Activated CD4-positive, CD25-positive, alpha-beta regulatory T cell treated with anti-CD3 and anti-CD28 coated beads, Interleukin-2, amount 50 U/mL, for 16 hours (primary cell): ENCODE data around the gene TNKS1BP1.
"Not testable (repeated sequence)": the region's sequence is repeated elsewhere in the genome, so short reads cannot be mapped to it uniquely, and the experiment has no call there.

Experiments
- DNase-seq: peaks from one replicate; pipeline ENCODE4 v3.0.0-alpha.2; 2020; ENCODE audit warnings: low read depth, low spot score

The TNKS1BP1 gene

DNA sequence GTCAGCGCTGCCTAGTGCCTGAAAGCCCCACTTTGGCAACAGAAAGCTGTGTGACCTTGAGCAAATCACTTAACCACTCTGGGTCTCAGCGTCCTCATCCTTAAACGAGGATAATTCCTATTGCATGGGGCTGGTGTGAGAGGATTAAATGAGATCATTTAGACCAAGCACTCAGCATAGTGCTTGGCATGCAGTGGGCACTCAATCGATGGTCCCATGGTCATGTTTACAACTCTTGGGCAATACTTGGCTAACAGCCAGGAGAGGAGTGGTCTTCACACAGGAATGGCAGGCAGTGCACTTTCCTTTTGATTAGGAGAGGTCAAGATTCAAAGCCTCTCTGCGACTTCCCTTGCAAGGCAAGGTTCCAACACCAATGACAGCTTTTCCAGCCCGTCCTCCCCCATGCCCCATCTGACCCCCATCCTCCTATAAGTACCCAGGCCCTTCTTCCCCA is 14.1 kb downstream of the TNKS1BP1 start:
- no peak for DNase-seq

DNA sequence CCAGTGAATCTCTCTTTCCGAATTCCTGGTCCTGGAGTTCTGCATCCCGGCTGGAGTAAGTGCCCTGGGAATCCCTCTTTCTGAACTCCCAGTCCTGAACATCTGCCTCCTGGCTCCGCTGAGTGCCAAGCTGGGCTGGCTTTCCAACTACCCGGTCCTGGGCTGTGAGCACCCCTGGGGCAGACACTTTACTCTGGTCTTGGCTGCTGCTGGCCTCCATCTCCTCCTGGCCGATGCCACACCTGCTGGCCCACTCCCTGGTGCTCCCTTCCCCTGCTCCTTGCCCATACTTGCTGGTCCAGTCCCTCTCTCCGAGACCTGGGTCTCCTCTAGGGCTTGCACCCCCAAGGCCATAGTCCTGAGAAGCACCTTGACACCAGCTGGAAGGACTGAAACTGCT is 14.7 kb downstream of the TNKS1BP1 start:
- DNase-seq, result no peak

DNA sequence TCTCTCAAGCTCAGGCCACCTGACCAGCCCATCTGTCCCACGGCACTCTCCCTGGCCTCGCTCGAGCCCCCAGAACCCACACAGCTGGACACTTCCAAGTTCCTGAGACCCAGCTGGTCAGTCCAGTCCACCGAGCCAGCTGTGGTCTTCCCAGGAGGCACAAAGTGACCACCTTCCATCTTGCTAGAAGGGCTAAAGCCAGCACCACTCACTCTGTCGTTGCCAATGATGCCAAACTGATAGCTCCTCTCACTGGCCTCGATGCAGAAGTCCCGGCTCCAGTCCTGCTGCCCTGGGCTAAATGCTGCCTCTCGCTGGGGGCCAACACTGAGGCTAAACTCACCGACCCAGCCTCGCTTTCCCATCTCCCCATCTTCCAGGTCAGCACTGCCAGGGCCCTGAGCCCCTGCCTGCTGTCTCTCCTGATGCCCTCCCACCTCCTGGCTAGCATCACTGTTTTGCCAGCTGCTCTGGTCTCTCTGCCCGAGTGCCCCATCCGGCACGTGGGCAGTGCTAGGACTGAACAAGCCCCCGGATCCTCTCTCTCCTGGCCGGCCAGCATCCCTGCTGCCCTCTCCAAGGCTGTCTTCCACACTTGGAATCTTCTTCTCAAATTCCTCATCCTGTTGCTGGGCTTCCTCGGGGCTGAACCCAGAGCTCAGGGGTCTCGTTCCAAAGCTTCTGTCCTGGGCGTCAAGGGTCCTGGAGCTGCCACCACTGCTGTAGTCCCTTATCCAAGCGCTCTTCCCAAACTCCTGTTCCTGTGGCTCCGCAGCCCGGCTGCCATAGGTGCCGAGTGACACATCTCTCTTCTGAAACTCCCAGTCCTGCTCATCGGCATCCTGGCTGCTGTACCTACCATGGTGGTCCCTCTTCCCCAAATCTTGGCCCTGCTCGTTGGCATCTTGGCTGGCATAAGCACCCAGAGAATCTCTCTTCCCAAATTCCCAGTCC is 15.4 kb downstream of the TNKS1BP1 start:
- no peak for DNase-seq

DNA sequence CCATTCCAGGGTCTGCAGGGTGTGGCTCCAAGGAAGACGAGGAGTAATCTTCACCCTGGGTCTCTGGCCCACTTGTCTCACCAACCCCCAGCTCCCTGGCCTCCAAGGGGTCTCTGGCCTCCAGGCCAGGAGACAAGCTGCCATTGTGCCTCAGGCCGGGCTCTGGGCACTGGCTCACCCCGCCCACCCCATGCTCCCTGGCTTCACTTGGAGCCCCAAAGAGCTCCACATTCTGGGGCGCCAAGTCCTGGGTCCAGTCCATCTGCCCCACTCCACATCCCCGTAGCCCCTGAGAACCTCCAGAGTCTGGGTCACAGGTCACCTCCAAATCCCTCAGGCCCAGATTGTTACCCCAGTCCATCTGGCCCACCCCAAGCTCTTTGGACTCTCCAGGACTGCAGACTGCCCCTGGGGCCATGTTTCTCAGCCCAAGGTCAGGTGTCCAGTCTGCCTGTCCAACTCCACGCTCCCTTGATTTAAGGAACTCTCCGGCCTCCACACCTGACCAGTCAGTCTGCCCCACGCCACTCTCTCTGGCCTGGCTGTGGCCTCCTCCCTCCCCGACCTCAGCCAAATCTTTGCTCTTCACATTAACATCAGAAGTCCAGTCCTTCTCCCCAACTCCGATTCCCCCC is 16.2 kb downstream of the TNKS1BP1 start:
- no peak for DNase-seq

DNA sequence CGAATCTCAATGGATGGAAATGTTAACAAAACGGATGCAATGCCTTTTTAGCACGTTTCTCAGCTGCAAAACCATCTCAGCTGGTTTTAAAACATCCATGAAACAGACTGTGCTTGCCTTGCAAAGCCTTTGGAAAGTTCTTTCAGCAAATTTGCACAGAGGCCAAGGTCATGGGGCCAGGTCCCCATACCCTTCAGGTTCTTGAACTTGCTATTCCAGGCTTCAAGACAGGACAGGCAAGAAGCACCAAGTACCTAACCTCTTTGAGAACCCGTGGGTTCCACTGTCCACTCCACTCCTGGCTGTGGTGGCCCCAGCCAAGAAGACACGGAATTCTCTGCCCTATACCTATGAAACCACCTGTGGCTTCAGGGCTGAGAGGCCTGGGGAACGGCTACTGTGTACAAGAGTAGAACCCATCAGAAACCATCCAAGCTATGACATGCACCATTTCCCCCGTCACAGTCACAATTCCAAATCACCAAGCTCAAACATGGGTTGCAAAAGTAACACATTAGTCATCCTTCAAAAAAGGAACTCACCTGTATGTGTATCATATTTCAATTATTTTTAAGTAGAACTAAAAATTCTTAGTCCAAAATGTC is 17.0 kb downstream of the TNKS1BP1 start:
- no peak for DNase-seq

DNA sequence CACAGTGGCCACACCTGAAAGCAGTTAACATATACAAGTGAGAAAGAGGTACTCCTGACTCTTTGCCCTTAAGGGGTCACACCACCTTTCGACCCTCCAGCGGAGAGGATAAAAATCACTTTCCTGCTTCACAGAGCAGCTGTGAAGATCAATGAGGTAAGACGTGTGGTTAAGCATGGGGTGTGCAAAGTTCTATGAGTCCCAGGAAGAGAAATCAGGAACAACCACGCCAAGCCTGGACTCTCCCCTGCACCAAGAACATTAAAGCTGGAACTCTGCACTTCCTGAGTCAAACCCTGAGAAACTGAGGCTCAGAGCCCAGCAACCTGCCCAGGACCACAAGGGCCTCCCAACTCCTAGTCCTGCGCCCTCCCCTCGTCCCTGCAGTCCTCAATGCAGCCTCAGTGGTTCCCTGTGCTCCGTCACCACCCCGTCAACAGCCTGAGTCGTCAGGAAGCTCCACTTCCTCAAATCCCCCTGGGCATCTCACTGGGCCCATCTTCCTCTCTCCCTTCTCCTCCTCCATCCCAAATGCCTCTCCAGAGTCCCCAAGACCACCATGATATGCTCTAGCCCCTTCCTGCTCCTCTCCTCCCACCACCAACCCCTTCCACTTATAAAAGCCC is 17.7 kb downstream of the TNKS1BP1 start:
- DNase-seq, result no peak

DNA sequence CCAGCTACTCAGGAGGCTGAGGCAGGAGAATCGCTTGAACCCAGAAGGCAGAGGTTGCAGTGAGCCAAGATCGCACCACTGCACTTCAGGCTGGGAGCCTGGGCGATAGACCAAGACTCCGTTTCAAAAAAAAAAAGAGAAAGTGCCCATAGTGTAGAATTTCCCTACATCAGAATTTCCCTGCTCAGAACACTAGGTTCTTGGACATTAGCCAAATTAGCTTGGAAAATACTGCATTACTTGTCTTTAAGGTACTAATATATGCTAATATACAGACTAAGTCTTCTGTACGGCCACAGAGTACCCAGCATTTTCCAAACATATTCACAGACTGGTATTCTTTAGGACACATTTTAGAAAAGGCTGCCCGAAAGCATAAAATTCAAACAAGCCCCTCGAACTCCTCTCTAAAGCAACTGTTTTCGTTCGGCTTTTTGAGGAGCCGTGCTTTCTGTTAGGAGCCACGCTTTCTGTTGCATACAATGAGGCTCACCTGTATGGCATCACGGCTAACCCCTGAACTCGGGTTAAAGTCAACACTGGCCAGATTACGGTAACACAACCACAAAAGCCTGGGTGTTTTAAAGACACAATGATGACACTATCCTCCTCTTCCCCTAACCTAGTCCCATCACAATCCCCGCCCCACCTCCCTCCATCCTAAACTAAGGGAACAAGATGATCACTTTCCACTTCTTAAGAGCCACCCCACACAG is 18.4 kb downstream of the TNKS1BP1 start:
- no peak for DNase-seq

DNA sequence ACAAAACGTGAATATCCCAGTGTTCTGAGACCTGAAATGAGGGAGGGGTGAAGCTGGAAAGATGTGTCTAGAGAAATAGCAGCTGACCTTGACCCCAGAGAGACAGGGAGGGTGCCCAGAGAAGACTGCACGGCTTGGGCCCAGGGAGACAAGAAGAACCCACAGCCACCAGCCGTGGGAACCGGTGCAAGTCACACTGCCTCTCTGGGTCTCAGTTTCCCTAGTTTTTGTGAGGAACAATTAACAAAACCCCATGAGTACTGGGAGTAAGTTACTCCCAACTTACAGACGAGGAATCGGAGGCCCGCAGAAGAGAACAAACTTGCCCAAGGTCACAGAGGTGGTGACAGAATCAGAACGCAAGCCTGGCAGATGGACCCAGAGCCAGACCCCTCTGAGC is 19.2 kb downstream of the TNKS1BP1 start:
- no peak for DNase-seq

DNA sequence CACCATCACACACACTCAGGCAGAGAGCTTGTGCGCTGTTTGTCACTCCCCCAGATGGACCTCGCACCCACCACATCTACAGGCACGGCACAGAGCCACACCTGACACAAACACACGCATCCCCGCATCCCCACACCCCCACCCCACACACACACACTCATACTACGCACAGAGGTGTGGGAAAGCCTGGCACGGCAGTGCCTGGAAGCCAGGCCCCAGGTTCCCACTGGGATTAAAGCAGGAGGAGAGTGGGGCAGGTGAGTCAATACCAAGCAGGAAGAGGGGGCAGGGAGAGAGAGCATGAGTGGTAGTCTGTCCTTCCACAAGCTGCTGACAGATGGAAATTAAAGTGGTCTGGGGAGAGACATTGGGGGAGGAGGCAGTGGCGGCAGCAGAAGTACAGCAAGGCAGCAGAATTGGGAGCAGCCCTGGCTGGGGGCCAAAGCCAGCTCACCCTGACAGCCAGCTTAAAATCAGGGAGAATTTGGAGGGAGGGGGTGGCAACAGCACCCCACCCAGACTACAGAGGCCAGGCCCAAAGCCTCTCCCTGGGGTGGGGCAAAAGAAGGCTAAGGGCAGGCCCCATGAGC is 20.7 kb downstream of the TNKS1BP1 start:
- no peak for DNase-seq

DNA sequence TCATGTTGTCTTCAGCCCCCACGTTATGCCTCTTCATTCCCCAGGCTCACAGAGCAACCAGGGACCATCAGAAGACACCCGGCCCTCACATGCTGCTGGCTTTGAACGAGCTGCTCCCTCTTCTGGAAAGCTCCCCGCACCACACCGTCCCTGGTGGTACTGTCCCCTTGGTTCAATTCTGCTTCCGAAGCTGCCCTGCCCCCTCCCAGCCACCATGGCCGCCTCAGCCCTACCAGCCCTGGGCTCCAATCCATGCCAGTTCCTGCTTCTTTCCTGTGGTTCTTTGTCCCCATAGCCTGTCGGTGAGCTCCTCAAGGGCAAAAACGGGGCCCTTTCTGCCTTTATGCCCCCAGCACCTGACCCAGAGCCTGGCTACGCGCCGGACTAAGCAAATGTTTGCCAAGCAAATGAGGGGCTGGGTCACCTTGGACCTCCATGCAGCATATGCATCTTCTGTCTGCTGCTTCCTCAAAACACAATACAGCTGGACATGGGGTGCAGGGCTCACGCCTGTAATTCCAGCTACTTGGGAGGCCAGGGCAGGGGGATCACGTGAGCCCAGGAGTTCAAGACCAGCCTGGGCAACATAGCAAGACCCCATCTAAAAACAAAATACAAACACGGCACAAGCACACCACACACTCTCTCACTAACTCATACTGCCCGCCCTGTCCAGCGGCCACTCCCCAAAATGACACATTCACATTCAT is 21.3 kb downstream of the TNKS1BP1 start:
- no peak for DNase-seq

DNA sequence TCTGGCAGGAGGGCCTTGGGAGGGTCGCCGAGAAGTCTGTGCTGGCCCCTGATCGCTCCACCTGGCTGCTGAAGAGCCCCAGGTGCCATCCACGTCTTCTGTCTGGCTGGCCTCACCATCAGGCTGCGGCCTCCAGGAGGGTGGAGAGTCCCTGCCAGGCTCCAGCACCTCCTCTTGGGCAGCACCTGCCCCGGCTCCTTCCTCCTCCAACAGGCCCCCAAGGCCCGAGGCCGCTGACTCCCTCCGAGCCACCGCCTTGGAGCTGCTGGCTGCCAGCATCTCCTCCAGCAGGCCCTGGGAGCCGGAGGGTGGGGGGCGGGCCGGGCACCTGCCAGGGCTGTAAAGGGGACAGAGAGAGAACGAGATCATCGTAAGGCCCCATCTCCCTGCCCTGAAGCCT is 22.3 kb downstream of the TNKS1BP1 start:
- DNase-seq, result no peak

DNA sequence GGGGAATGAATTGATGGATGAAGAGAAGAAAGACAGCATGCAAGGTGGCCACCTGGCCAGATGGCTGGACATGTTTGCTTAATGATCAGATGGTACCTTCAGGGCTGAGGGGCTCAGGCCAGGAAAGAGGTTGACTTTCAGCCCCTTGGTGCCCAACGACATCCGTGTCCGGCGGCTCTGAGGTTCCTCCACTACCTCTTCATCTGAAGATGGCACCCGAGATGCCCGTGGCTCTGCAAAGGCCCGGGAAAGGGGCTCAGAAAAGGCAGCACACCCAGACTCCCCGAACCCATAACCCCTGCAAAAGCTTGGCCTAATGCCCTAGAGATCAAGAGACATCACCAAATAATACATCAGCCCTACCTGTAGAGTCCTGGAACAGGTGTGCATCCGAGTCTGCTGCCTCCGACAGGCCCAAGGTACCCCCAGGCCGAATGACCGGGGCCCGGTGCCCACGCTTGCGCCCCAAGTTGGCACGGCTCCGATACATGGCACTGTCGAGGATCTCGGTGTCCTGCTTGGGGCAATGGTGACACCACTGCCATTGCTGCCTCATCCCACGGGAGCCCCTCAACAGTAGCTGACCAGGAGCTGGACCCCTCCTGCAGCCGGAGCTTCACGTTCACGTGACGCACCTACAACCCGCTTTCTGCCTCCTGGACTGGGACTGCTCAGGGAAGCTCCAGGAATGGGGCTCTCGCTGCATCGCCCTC is 22.9 kb downstream of the TNKS1BP1 start:
- DNase-seq, result no peak

DNA sequence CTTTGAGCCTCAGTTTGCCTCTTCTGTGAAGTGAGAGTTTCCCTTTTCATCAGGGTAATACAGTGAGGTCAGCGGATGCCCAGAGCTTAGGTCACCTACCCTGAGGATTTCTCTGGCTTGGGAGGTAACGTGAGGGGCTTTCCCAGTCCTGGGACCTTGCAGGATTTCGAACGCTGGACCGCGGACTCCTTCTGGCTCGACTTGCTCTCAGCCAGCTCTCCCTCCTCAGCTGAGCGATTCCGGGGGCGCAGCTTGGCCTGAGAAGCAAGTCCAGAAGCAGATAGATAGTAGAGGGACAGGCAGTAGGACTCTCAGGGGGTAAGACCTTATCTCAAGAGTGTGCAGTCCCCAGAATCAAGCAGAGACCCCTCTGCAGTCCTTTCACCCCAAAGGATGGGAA is 24.0 kb downstream of the TNKS1BP1 start:
- DNase-seq, result no peak

DNA sequence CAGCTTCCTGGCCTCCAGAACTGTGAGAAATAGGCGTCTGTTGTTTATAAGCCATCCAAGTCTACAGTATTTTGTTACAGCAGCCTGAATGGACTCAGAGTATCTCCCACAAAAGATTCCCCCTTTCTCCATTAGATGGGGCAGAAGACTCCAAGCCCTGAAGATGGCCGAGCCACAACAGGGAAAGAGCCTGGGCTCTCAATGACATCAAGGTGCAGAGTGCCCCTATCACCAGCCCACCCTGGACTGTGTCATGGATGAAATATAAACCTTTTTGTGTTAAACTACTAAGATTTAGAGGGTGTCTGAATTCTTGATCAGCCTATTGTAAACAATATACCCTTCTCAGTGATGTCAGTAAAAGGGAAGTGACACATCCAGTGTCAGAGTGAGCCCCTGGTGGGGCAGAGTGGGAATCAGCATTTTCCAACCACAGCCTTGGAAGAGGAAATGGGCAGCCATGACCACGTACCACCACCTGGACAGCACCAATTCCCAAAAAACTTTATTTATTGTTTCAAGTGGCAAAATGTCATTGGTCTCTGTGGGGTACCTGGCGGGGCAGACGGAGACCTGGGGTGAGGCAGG is 25.5 kb downstream of the TNKS1BP1 start:
- no peak for DNase-seq

DNA sequence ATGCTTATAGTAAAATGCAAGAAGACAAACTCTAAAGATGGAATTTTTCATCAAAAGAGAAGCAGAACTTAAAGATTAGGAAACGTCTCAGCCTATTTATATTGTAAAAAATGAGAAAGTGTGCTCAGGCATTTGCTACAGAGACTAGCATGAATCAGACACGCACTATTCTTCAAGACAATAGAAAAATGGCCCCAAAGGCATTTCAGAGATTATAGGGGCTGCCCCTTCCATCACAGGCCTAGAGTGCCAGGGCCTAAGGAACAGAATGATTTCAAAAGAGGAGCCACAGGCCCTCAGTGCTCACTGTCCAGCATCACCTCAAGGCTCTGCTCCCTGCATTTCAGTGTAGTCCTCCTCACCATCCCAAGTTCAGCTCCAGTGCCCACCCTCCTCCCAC is 27.5 kb downstream of the TNKS1BP1 start:
- no peak for DNase-seq

DNA sequence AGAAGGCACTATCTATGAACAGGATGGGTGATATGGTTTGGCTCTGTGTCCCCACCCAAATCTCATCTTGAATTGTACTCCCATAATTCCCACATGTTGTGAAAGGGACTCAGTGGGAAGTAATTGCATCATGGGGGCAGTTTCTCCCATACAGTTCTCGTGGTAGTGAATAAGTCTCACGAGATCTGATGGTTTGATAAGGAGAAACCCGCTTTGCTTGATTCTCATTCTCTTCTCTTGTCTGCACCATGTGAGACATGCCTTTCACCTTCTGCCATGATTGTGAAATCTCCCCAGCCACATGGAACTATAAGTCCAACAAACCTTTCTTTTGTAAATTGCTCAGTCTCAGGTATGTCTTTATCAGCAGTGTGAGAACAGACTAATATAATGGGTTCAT is 28.5 kb downstream of the TNKS1BP1 start:
- DNase-seq, result not testable (repeated sequence)

DNA sequence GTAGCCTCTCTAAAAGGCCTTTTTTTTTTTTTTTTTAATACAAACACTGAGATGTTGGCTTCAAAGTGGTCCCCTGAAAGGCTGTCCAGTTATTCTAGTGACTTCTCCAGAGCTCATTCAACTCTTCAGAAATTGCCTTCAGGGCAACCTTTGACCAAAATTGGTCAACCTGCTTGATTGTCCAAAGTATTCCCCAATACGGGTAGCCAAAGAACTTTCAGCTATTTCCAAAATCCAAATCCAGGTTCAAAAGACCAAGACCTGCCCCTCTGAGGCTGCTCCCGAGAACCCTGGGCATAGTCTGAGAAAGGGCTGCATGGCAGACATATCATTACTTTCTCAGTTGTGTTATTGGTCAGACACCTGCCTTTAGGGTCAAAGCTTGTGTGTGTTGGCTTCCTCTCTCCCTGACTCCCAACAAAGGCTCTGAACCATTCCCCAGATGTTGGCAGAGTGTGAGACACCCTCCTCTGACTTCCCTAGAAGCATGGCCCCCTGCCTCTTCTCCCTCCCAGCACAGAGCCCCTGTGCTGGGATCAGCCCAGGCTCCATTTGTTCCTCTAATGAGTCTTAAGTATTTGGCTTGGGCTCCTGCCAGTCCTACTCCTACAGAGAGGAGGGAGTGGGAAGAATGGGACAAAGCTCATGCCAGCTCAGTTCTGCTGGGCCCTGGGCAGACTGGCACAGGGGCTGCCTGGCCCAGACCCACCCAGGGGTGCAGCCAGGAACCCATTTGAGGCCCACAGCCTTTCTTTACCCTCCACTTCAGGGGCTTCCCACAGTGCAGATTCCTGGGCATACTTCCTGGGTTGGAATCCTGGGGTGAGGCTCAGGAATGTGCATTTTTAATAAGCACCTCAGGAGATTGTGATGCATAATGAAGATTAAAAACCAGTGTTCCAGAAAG is 30.3 kb downstream of the TNKS1BP1 start:
- no peak for DNase-seq

DNA sequence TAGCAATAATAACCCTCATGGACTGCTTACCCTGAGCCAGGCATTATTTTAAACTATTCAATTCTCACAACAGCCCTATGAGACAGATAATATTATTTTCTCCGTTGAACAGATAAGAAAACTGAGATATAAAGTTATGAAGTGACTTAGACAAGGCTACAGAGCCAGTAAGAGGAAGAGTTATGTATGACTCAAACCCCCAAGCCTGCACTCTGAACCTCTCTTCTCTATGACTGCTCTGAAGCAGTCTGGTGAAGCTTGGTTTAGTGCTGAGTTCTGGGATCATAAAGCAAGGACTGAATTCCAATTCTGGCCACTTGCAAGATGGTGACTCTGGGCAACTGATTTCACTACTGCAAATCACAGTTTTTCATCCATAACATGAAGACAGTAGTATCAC is 34.5 kb downstream of the TNKS1BP1 start:
- no peak for DNase-seq
